Mesenchymal stem cell (in vitro differentiated cells and primary cell): ENCODE results near the gene CYP4F12.

ENCODE experiments used
- DNase-seq: peaks from one replicate; pipeline ENCODE4 v3.0.0-alpha.2; 2013
- H2AFZ ChIP-seq: one replicate; pipeline ENCODE4 v1.6.1; 2013; ENCODE audit warnings: low read depth, mild to moderate bottlenecking, control low read depth, inconsistent platforms, low read length, moderate library complexity
- H2AK5ac ChIP-seq: 2 replicates; pipeline ENCODE4 v1.6.1; 2013; ENCODE audit warnings: low read length, moderate library complexity, mild to moderate bottlenecking, inconsistent platforms; ENCODE audit not compliant: severe bottlenecking
- H2BK120ac ChIP-seq: one replicate; pipeline ENCODE4 v1.6.1; 2013; ENCODE audit warnings: low read depth, mild to moderate bottlenecking, inconsistent platforms, low read length, moderate library complexity
- H2BK12ac ChIP-seq, 2 experiments: one replicate each; pipeline ENCODE4 v1.6.1; 2013; ENCODE audit warnings: inconsistent platforms in 2 of 2, low read length in 2 of 2, mild to moderate bottlenecking in 2 of 2, moderate library complexity in 2 of 2, control low read depth in 1 of 2
- H2BK15ac ChIP-seq: one replicate; pipeline ENCODE4 v1.6.1; 2013; ENCODE audit warnings: mild to moderate bottlenecking, low read depth, inconsistent platforms; ENCODE audit not compliant: poor library complexity, severe bottlenecking
- H2BK5ac ChIP-seq: 2 replicates; pipeline ENCODE4 v1.6.1; 2013; ENCODE audit warnings: low read depth, mild to moderate bottlenecking, low read length, control low read depth, inconsistent platforms; ENCODE audit not compliant: poor library complexity, severe bottlenecking
- H3K14ac ChIP-seq, 2 experiments: one replicate each; pipeline ENCODE4 v1.6.1; 2013; ENCODE audit warnings: inconsistent platforms in 2 of 2, low read length in 2 of 2, control low read depth in 1 of 2, mild to moderate bottlenecking in 1 of 2, moderate library complexity in 1 of 2
- H3K18ac ChIP-seq, 2 experiments: one replicate each; pipeline ENCODE4 v1.6.1; 2013; ENCODE audit warnings: inconsistent platforms in 2 of 2, low read length in 2 of 2, control low read depth in 1 of 2, low read depth in 1 of 2, mild to moderate bottlenecking in 1 of 2
- H3K23ac ChIP-seq, 2 experiments: one replicate each; pipeline ENCODE4 v1.6.1; 2013; ENCODE audit warnings: inconsistent platforms in 2 of 2, low read length in 2 of 2, mild to moderate bottlenecking in 2 of 2, moderate library complexity in 2 of 2, control low read depth in 1 of 2
- H3K27ac ChIP-seq: 2 replicates; pipeline ENCODE4 v1.5.1; 2013; ENCODE audit warnings: mild to moderate bottlenecking, moderate library complexity, low read length, control low read depth, inconsistent platforms; ENCODE audit not compliant: poor library complexity, severe bottlenecking
- H3K27me3 ChIP-seq, 2 experiments: 2 replicates each; pipeline versions ENCODE4 v1.6.1 to v1.7.0; 2013; ENCODE audit warnings: low read length in 2 of 2, mild to moderate bottlenecking in 2 of 2, moderate library complexity in 2 of 2, control low read depth in 1 of 2, inconsistent platforms in 1 of 2; ENCODE audit not compliant: control insufficient read depth in 1 of 2, insufficient read depth in 1 of 2
- H3K36me3 ChIP-seq, 2 experiments: 2 replicates each; pipeline versions ENCODE4 v1.6.1 to v1.7.0; 2013; ENCODE audit warnings: low read length in 2 of 2, control low read depth in 1 of 2, inconsistent platforms in 1 of 2, low read depth in 1 of 2, mild to moderate bottlenecking in 1 of 2; ENCODE audit not compliant: insufficient read depth in 2 of 2, control insufficient read depth in 1 of 2
- H3K4ac ChIP-seq, 2 experiments: one replicate each; pipeline ENCODE4 v1.6.1; 2013; ENCODE audit warnings: inconsistent platforms in 2 of 2, low read length in 2 of 2, mild to moderate bottlenecking in 2 of 2, moderate library complexity in 2 of 2, control low read depth in 1 of 2, low read depth in 1 of 2
- H3K4me1 ChIP-seq: 2 replicates; pipeline ENCODE4 v1.6.1; 2013; ENCODE audit warnings: low read depth, low read length, control low read depth; ENCODE audit not compliant: control insufficient read depth, insufficient read depth
- H3K4me2 ChIP-seq: 2 replicates; pipeline ENCODE4 v1.6.1; 2013; ENCODE audit warnings: low read length, mild to moderate bottlenecking, inconsistent platforms; ENCODE audit not compliant: poor library complexity, severe bottlenecking
- H3K4me3 ChIP-seq, 2 experiments: 2 replicates each; pipeline versions ENCODE4 v1.5.1 to v1.7.0; 2013; ENCODE audit warnings: low read length in 2 of 2, mild to moderate bottlenecking in 2 of 2, control low read depth in 1 of 2, low read depth in 1 of 2; ENCODE audit not compliant: insufficient read depth in 1 of 2
- H3K79me1 ChIP-seq: replicated peaks from 2 replicates; pipeline ENCODE4 v1.6.1; 2013; ENCODE audit warnings: mild to moderate bottlenecking, control low read depth, low read length, inconsistent platforms; ENCODE audit not compliant: poor library complexity, severe bottlenecking
- H3K9ac ChIP-seq: 2 replicates; pipeline ENCODE4 v1.7.0; 2013; ENCODE audit warnings: mild to moderate bottlenecking, low read length, moderate library complexity
- H3K9me3 ChIP-seq: 2 replicates; pipeline ENCODE4 v1.7.0; 2013; ENCODE audit warnings: mild to moderate bottlenecking, low read length; ENCODE audit not compliant: control insufficient read depth
- H4K8ac ChIP-seq: one replicate; pipeline ENCODE4 v1.6.1; 2013; ENCODE audit warnings: inconsistent platforms, mild to moderate bottlenecking, low read length, moderate library complexity
- H4K91ac ChIP-seq: one replicate; pipeline ENCODE4 v1.6.1; 2013; ENCODE audit warnings: mild to moderate bottlenecking, low read length, inconsistent platforms
- WGBS: methylation state at CpG from one replicate; pipeline ENCODE4 v1.1.7; 2013; ENCODE audit warnings: mixed read lengths; 5-methylcytosine and 5-hydroxymethylcytosine counted together

CYP4F12 gene

GRCh38 chr19:15666186-15666585 is 6.7 kb upstream of the CYP4F12 start:
- H2BK12ac ChIP-seq, result no peak overlapping the region
- no peak overlapping the region for H3K4me3 ChIP-seq
- no peak overlapping the region for H3K23ac ChIP-seq
- H3K27ac ChIP-seq, result no peak overlapping the region
- no peak for DNase-seq
- H2AK5ac ChIP-seq, result no peak overlapping the region
- no peak overlapping the region for H2BK15ac ChIP-seq
- no peak overlapping the region for H4K8ac ChIP-seq
- H2BK120ac ChIP-seq, result no peak overlapping the region
- H3K4me2 ChIP-seq, result no peak overlapping the region
- H3K27me3 ChIP-seq, result no peaks in the 10 kb centered on the region
- no peaks in the 10 kb centered on the region for H3K9me3 ChIP-seq
- no peaks in the 10 kb centered on the region for H3K79me1 ChIP-seq
- no peak overlapping the region for H3K14ac ChIP-seq
- H3K4ac ChIP-seq, result no peak overlapping the region
- H3K18ac ChIP-seq, result no peak overlapping the region
- no peak overlapping the region for H3K9ac ChIP-seq
- 0% methylated on average over 1 of the region's 1 CpG for WGBS
- no peaks in the 10 kb centered on the region for H3K4me1 ChIP-seq
- H3K36me3 ChIP-seq, result no peaks in the 10 kb centered on the region
- no peak overlapping the region for H4K91ac ChIP-seq
- no peak overlapping the region for H2AFZ ChIP-seq
- no peak overlapping the region for H2BK5ac ChIP-seq

GRCh38 chr19:15666883-15667282 is 6.0 kb upstream of the CYP4F12 start:
- Histone ChIP-seq H3K4me1 (no peaks in the 10 kb centered on the region), H3K79me1 (no peaks in the 10 kb centered on the region), H3K4ac (no peak overlapping the region), H2BK12ac (no peak overlapping the region), H3K18ac (no peak overlapping the region), H3K4me2 (no peak overlapping the region), H3K36me3 (no peaks in the 10 kb centered on the region), H2AK5ac (no peak overlapping the region), H3K14ac (no peak overlapping the region), H3K23ac (no peak overlapping the region), H2BK120ac (no peak overlapping the region), H2BK5ac (no peak overlapping the region), H2BK15ac (no peak overlapping the region), H3K9ac (no peak overlapping the region), H3K27ac (no peak overlapping the region), H4K91ac (no peak overlapping the region), H3K4me3 (no peak overlapping the region), H3K27me3 (no peaks in the 10 kb centered on the region), H3K9me3 (no peaks in the 10 kb centered on the region), H2AFZ (no peak overlapping the region), H4K8ac (no peak overlapping the region)
- DNase-seq, result no peak
- 58% methylated on average over 4 of the region's 4 CpGs for WGBS

- Histone ChIP-seq H3K27me3 (no peaks in the 10 kb centered on the region), H2AK5ac (no peak overlapping the region), H2BK15ac (no peak overlapping the region), H3K36me3 (no peaks in the 10 kb centered on the region), H4K91ac (no peak overlapping the region), H3K18ac (no peak overlapping the region), H4K8ac (no peak overlapping the region), H3K4me1 (no peaks in the 10 kb centered on the region), H3K9me3 (no peaks in the 10 kb centered on the region), H3K4me3 (no peak overlapping the region), H2AFZ (no peak overlapping the region), H3K27ac (no peak overlapping the region), H3K14ac (no peak overlapping the region), H2BK5ac (no peak overlapping the region), H3K4ac (no peak overlapping the region), H3K79me1 (no peaks in the 10 kb centered on the region), H3K9ac (no peak overlapping the region), H2BK120ac (no peak overlapping the region), H3K4me2 (no peak overlapping the region), H2BK12ac (no peak overlapping the region), H3K23ac (no peak overlapping the region)
- DNase-seq, result no peak
- WGBS, result 20% methylated on average over 3 of the region's 3 CpGs
Measured at GRCh38 chr19:15669440-15669839, 3.4 kb upstream of the CYP4F12 start.

- WGBS, result 59% methylated on average over 4 of the region's 4 CpGs
- no peak overlapping the region for H3K14ac ChIP-seq
- no peak for DNase-seq
- H3K9ac ChIP-seq, result no peak overlapping the region
- no peak overlapping the region for H2BK15ac ChIP-seq
- H3K27ac ChIP-seq, result no peak overlapping the region
- H3K4me3 ChIP-seq, result no peak overlapping the region
- H3K4me1 ChIP-seq, result no peaks in the 10 kb centered on the region
- H3K4ac ChIP-seq, result no peak overlapping the region
- H3K4me2 ChIP-seq, result no peak overlapping the region
- H3K27me3 ChIP-seq, result no peaks in the 10 kb centered on the region
- H4K91ac ChIP-seq, result no peak overlapping the region
- no peak overlapping the region for H2AFZ ChIP-seq
- H3K9me3 ChIP-seq, result no peaks in the 10 kb centered on the region
- H4K8ac ChIP-seq, result no peak overlapping the region
- no peak overlapping the region for H3K23ac ChIP-seq
- H2BK120ac ChIP-seq, result no peak overlapping the region
- H2AK5ac ChIP-seq, result no peak overlapping the region
- H3K18ac ChIP-seq, result no peak overlapping the region
- H3K79me1 ChIP-seq, result no peaks in the 10 kb centered on the region
- H3K36me3 ChIP-seq, result no peaks in the 10 kb centered on the region
- H2BK12ac ChIP-seq, result no peak overlapping the region
- H2BK5ac ChIP-seq, result no peak overlapping the region
Measured at GRCh38 chr19:15669891-15670290, 3.0 kb upstream of the CYP4F12 start.
